HG03460 (cell line): ENCODE data around the gene MARCHF9.

Experiments
- ATAC-seq: cut with Tn5 transposase; IDR thresholded peaks from one replicate; pipeline ENCODE4 v1.9.1; 2021; ENCODE audit not compliant: unreplicated experiment

Gene MARCHF9

GRCh38 chr12:57793920-57794319 is 39.0 kb downstream of the MARCHF9 start:
- ATAC-seq = no peak

GRCh38 chr12:57795354-57795753 is 40.5 kb downstream of the MARCHF9 start:
- ATAC-seq = no peak

GRCh38 chr12:57796996-57797395 is 42.1 kb downstream of the MARCHF9 start:
- ATAC-seq = no peak

- ATAC-seq = no peak
Observed at GRCh38 chr12:57797933-57798332, 43.0 kb downstream of the MARCHF9 start.

GRCh38 chr12:57800965-57801364 is 46.1 kb downstream of the MARCHF9 start:
- no peak for ATAC-seq

GRCh38 chr12:57802607-57803006 is 47.7 kb downstream of the MARCHF9 start:
- ATAC-seq = no peak

DNA sequence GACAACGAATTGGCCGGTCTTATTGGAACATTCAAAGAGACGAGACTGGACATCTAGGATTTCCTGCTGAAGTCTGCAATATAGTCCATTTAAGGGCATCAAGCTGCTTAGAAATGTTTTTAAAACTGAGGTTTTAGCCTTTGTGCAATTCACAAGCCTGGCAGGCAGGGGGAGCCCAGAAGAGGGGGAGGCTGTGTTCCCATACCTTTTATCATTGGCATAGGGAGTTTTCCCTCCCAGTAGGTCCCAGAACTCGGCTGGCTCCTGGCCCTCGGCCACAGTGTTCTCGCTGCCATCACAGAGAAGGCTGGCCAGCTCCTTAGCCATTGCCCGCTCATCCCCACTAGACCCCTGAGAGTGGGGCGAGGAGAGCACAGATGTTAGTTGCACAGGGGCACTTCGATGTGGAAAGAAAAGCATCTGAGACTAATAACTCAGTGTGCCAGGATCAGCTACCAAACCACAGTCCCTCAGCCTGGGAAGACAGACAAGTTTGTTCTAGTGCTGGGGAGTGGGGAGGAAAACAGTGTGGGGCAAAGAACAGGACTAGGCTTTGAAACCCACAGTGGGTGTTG is 48.5 kb downstream of the MARCHF9 start:
- no peak for ATAC-seq

GRCh38 chr12:57806677-57807076 is 51.8 kb downstream of the MARCHF9 start:
- ATAC-seq = no peak

GRCh38 chr12:57807285-57807684 is 52.4 kb downstream of the MARCHF9 start:
- ATAC-seq = no peak

GRCh38 chr12:57808351-57808750 is 53.4 kb downstream of the MARCHF9 start:
- ATAC-seq = no peak

DNA sequence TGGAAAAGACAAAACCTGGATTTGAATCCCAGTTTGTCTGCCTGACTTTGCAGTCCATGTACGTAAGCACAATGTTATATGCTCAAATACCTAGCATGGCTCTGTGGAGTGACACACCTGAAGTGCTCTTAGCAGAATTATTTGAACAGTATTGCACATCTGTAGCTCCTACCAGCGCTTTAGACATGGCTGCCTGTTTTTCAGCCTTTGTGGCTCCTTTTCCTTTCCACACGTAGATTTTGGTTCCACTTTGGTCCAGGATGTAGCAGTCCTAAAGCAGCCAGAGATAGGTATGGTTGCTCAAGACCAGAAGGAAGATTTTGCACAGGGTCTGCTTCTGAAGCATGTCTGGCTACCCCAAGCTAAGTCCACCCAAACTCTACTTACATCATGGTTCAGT is 54.5 kb downstream of the MARCHF9 start:
- ATAC-seq = no peak
